Bronchial epithelial cell (primary cell): ENCODE results near the gene RBBP8NL. TPM values are rescaled to one million over a fixed set of nuclear protein-coding genes. Genes with fewer than 3 reads are reported as not detected.

ENCODE experiments used
- DNase-seq: peaks from one replicate; pipeline ENCODE4 v3.0.0-alpha.2; 2010; ENCODE audit warnings: low read depth
- FAIRE-seq: peaks from 2 replicates; lab custom pipeline; 2011; peaks lifted over from hg19 to GRCh38; lab: Jason Lieb, UNC
- H3K27me3 ChIP-seq: 2 replicates; pipeline ENCODE4 v1.5.1; 2011; ENCODE audit warnings: low read length; ENCODE audit not compliant: control insufficient read depth, insufficient read depth
- H3K36me3 ChIP-seq: 2 replicates; pipeline ENCODE4 v1.5.1; 2011; ENCODE audit warnings: low read length; ENCODE audit not compliant: control insufficient read depth, insufficient read depth
- H3K4me3 ChIP-seq: 2 replicates; pipeline ENCODE4 v1.5.1; 2011; ENCODE audit warnings: mild to moderate bottlenecking, low read depth, low read length, control low read depth
- total RNA-seq: library from RNA; depleted of rRNA; stranded (reverse); fragments of >200 nt; gene quantifications from 2 replicates; pipeline ENCODE4 v1.2.1, GENCODE V29; 2014
- TF ChIP-seq, protein P1 (sequence below): IDR thresholded peaks from 2 replicates; pipeline ENCODE4 v1.5.1; 2011; ENCODE audit warnings: mild to moderate bottlenecking, moderate library complexity, low read length, control low read depth, inconsistent platforms; ENCODE audit not compliant: insufficient read depth, severe bottlenecking

RBBP8NL gene
- total RNA-seq, 1 donor from 2014 or later: under 0.01 TPM

DNA sequence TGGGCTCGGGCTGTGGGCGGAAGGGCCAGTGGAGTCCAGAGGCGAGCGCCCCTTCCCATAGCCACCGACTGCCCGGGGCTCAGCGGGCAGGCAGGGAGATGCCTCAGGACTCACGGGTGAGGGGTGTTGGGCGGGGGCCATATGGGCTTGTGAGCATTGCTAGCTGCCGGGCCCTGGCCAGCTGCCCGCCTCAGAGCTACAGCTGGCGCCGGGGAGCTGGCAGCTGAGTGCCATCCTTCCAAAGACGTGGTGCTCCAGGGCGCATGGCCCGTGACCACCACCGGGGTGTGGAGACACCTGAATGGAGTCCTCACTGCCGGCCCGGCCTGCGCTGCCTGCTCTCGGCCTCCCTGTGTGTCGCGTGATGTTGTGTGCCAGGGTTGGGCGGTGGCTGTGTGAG lies 10.6 kb upstream of the RBBP8NL start:
- Histone ChIP-seq H3K4me3 (no peak overlapping the region), H3K27me3 (peaks cover 1% of the 10 kb centered on the region), H3K36me3 (no peaks in the 10 kb centered on the region)
- FAIRE-seq (no peak), DNase-seq (no peak)
- TF ChIP-seq, protein P1, sequence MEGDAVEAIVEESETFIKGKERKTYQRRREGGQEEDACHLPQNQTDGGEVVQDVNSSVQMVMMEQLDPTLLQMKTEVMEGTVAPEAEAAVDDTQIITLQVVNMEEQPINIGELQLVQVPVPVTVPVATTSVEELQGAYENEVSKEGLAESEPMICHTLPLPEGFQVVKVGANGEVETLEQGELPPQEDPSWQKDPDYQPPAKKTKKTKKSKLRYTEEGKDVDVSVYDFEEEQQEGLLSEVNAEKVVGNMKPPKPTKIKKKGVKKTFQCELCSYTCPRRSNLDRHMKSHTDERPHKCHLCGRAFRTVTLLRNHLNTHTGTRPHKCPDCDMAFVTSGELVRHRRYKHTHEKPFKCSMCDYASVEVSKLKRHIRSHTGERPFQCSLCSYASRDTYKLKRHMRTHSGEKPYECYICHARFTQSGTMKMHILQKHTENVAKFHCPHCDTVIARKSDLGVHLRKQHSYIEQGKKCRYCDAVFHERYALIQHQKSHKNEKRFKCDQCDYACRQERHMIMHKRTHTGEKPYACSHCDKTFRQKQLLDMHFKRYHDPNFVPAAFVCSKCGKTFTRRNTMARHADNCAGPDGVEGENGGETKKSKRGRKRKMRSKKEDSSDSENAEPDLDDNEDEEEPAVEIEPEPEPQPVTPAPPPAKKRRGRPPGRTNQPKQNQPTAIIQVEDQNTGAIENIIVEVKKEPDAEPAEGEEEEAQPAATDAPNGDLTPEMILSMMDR: no peak

DNA sequence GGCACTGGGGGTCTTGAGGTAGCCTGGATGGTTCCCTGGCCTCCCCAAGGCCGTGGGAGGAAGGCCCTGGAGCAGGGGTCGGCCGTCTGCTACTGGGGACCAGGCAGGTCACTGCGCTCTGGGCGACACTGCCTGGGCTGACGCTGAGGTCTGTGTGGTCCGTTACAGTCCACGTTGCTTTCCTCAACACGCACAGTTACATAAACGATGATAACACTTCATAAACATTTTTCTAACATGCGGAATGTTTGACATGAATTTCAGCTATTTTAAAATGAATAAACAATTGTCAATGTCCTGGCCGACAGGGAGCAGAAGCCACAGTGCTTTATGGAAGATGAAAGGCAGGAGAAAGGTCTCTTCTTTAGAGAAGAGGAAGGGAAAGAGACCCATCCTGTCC lies 10.2 kb upstream of the RBBP8NL start:
- Histone ChIP-seq H3K27me3 (peaks cover 1% of the 10 kb centered on the region), H3K4me3 (no peak overlapping the region), H3K36me3 (no peaks in the 10 kb centered on the region)
- DNase-seq: no peak
- TF ChIP-seq, protein P1: no peak
- FAIRE-seq: no peak

DNA sequence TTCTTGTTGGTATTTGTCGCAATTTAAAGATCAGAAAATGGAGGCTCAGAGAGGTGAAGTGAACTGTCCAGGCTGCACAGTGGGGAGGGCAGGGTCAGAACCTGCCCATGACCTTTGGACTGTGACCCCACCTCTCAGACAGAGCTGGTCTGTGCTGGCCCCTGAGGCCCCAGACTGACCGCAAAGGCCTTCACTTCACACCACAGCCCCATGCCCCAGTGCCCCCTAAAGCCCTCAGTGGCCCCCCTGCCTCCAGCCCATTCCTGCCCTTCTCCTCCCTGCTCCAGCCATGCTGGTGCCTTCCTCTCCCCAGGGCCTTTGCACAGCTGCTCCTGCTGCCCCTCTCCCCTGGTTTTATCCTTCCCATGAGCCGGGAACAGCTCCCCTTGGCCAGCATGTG lies 9.4 kb upstream of the RBBP8NL start:
- Histone ChIP-seq H3K4me3 (no peak overlapping the region), H3K36me3 (no peaks in the 10 kb centered on the region), H3K27me3 (peaks cover 1% of the 10 kb centered on the region)
- DNase-seq (no peak), FAIRE-seq (no peak)
- TF ChIP-seq, protein P1: no peak

DNA sequence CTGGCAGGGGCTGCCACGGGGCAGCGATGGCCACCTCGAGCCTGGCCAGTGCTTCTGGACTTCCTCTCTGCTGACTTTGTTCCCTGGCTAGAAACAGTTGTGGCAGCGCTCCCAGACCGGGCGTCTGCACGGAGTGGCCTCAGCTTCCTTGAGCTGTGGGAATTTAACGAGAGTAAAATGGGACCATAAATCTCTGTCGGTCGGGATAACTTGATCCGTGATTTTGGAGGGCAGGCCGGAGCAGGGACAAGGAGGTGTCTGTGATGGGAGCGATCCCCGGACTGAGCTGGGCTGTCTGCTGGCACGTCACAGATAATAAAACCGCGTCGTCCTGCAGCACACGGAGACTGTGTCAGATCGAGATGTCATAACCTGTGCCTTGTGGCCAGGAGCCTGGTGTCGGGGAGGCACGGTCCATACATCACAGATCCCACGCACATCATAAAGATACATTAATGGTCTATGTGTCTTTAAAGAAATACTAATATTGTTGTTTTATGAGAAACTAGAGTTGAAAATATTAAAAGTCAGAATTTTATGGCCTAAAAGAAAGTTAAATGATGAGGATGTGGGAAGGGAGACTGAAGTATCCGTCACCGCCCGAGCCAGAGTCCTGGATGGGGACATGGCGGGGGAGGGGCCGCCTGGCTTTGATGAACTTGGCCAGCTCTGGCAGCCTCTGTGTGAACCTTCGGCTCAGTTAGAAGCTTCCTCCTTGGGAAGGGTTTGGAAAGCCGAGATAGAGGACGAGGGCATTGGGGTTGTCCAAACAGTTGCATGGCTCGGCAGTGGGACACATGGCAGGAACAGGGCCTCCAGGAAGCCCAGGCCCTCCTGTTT lies 6.5 kb upstream of the RBBP8NL start:
- H3K4me3 ChIP-seq: no peak overlapping the region
- DNase-seq (no peak), FAIRE-seq (no peak)
- H3K27me3 ChIP-seq: peaks cover 3% of the 10 kb centered on the region
- TF ChIP-seq, protein P1: no peak
- H3K36me3 ChIP-seq: no peaks in the 10 kb centered on the region

GRCh38 chr20:62430866-62431447 lies 3.6 kb upstream of the RBBP8NL start:
- H3K36me3 ChIP-seq: no peaks in the 10 kb centered on the region
- no peak overlapping the region for H3K4me3 ChIP-seq
- peaks cover 3% of the 10 kb centered on the region for H3K27me3 ChIP-seq
- FAIRE-seq (no peak), DNase-seq (no peak)
- TF ChIP-seq, protein P1: no peak
